CD14-positive monocyte (primary cell): Measurements from ENCODE around the gene GNB5. TPM values are rescaled to one million over a fixed set of nuclear protein-coding genes. Genes with fewer than 3 reads are reported as not detected.

Source experiments
- DNase-seq, 3 donors: peaks; one replicate each; pipeline ENCODE4 v3.0.0-alpha.2; 2011 to 2022
- H2AFZ ChIP-seq: 2 replicates; pipeline ENCODE4 v1.6.0; 2012; ENCODE audit warnings: mild to moderate bottlenecking, low read depth, low read length, inconsistent platforms; ENCODE audit not compliant: insufficient read depth, poor library complexity, severe bottlenecking
- H3K27ac ChIP-seq, 2 donors: 1 replicate in 1 of 2; 2 replicates in 1 of 2; pipeline ENCODE4 v1.5.1; 2012 to 2013; ENCODE audit warnings: low read length in 2 of 2, control low read depth in 1 of 2, inconsistent platforms in 1 of 2, low read depth in 1 of 2, mild to moderate bottlenecking in 1 of 2
- H3K27me3 ChIP-seq, 2 donors: one replicate each; pipeline versions ENCODE4 v1.6.0 to v1.6.1; 2011 to 2013; ENCODE audit warnings: low read length in 2 of 2; ENCODE audit not compliant: control insufficient read depth in 2 of 2, insufficient read depth in 2 of 2
- H3K36me3 ChIP-seq, 2 donors: replicated peaks in 1 of 2; 1 replicate in 1 of 2; 2 replicates in 1 of 2; pipeline versions ENCODE4 v1.5.1 to v1.6.1; 2012 to 2013; ENCODE audit warnings: low read length in 2 of 2, control low read depth in 1 of 2, inconsistent platforms in 1 of 2, mild to moderate bottlenecking in 1 of 2; ENCODE audit not compliant: insufficient read depth in 2 of 2, control insufficient read depth in 1 of 2
- H3K4me1 ChIP-seq, 2 donors: 1 replicate in 1 of 2; 2 replicates in 1 of 2; pipeline versions ENCODE4 v1.5.1 to v1.6.1; 2012 to 2013; ENCODE audit warnings: low read length in 2 of 2, control low read depth in 1 of 2, inconsistent platforms in 1 of 2, mild to moderate bottlenecking in 1 of 2, moderate library complexity in 1 of 2; ENCODE audit not compliant: insufficient read depth in 2 of 2, control insufficient read depth in 1 of 2
- H3K4me2 ChIP-seq: replicated peaks from 2 replicates; pipeline ENCODE3; 2012; ENCODE audit warnings: low read length, moderate library complexity, mild to moderate bottlenecking; ENCODE audit not compliant: poor library complexity, severe bottlenecking; ENCODE audit errors: extremely low read depth
- H3K4me3 ChIP-seq, 3 experiments: fragments of 200-600 bp in 1 of 3; sonication (generic) in 1 of 3; replicated peaks in 1 of 3; 1 replicate in 2 of 3; 2 replicates in 1 of 3; pipeline ENCODE4 v1.5.1; 2011 to 2013; ENCODE audit warnings: low read length in 3 of 3, mild to moderate bottlenecking in 3 of 3, control low read depth in 2 of 3, low read depth in 2 of 3, inconsistent platforms in 1 of 3, moderate library complexity in 1 of 3
- H3K79me2 ChIP-seq: 2 replicates; pipeline ENCODE4 v1.6.0; 2012; ENCODE audit warnings: mild to moderate bottlenecking, control low read depth, inconsistent platforms, low read length, moderate library complexity; ENCODE audit not compliant: insufficient read depth
- H3K9ac ChIP-seq: 2 replicates; pipeline ENCODE4 v1.6.0; 2017; ENCODE audit warnings: low read length, mild to moderate bottlenecking; ENCODE audit not compliant: insufficient read depth, poor library complexity, severe bottlenecking
- H3K9me3 ChIP-seq, 2 donors: replicated peaks in 1 of 2; 1 replicate in 1 of 2; 2 replicates in 1 of 2; pipeline versions ENCODE4 v1.5.1 to v1.6.1; 2012 to 2013; ENCODE audit warnings: low read length in 2 of 2, control low read depth in 1 of 2; ENCODE audit not compliant: control insufficient read depth in 1 of 2, insufficient read depth in 1 of 2
- H4K20me1 ChIP-seq: 2 replicates; pipeline ENCODE4 v1.6.0; 2012; ENCODE audit warnings: mild to moderate bottlenecking, low read length, control low read depth, moderate library complexity; ENCODE audit not compliant: insufficient read depth
- H3K27ac Mint-ChIP-seq, 7 donors: one replicate each; pipeline ENCODE4 v1.8.0; 2020; ENCODE audit warnings: mild to moderate bottlenecking in 7 of 7, mixed read lengths in 7 of 7, moderate library complexity in 6 of 7, inconsistent platforms in 2 of 7
- H3K27me3 Mint-ChIP-seq, 3 donors: one replicate each; pipeline ENCODE4 v1.8.0; 2021 to 2022; ENCODE audit warnings: low read depth in 3 of 3, mild to moderate bottlenecking in 3 of 3, mixed read lengths in 3 of 3, moderate library complexity in 3 of 3, inconsistent platforms in 1 of 3
- H3K36me3 Mint-ChIP-seq, 2 donors: one replicate each; pipeline ENCODE4 v1.8.0; 2020; ENCODE audit warnings: mixed read lengths in 2 of 2, inconsistent platforms in 1 of 2, mild to moderate bottlenecking in 1 of 2
- H3K4me1 Mint-ChIP-seq: one replicate; pipeline ENCODE4 v1.8.0; 2020; ENCODE audit warnings: mild to moderate bottlenecking, mixed read lengths
- H3K4me3 Mint-ChIP-seq, 2 donors: one replicate each; pipeline ENCODE4 v1.8.0; 2020; ENCODE audit warnings: mild to moderate bottlenecking in 2 of 2, mixed read lengths in 2 of 2, moderate library complexity in 1 of 2
- H3K9me3 Mint-ChIP-seq, 7 donors: one replicate each; pipeline ENCODE4 v1.8.0; 2020 to 2022; ENCODE audit warnings: mixed read lengths in 7 of 7, mild to moderate bottlenecking in 6 of 7, moderate library complexity in 6 of 7, inconsistent platforms in 2 of 7
- WGBS: methylation state at CpG from one replicate; pipeline ENCODE4 v1.1.5; 2013; ENCODE audit warnings: missing lambda C conversion rate; ENCODE audit not compliant: insufficient coverage; 5-methylcytosine and 5-hydroxymethylcytosine counted together
- intact Hi-C, 2 donors: fragments of 100-400 bp; cut with micrococcal nuclease; formaldehyde crosslinking; loops; one replicate each; pipeline versions ENCODE4 v1.15.0 to v1.15.1; 2023
- polyA plus RNA-seq, 3 donors: library from polyadenylated mRNA; depleted of rRNA in 1 of 3; unstranded in 2 of 3; stranded (reverse) in 1 of 3; fragments of 300-500 nt in 2 of 3; fragments of >200 nt in 1 of 3; fragmentation: Illumina TruSeq in 2 of 3; gene quantifications; 1 replicate in 2 of 3; 2 replicates in 1 of 3; pipeline ENCODE4 v1.2.3, GENCODE V29; 2012 to 2021
- TF ChIP-seq, protein P1 (sequence below): fragments of 200-600 bp; IDR thresholded peaks from one replicate; pipeline ENCODE4 v1.8.0; 2022; ENCODE audit warnings: antibody characterized with exemption, mild to moderate bottlenecking

GNB5 gene
- polyA plus RNA-seq, 3 donors, result 3.1 to 5.4 (median 4.3) TPM

GRCh38 chr15:52148403-52148802 lies 42.8 kb downstream of the GNB5 start:
- Mint-ChIP-seq H3K4me1 (no peaks in the 10 kb centered on the region), H3K9me3 (peaks cover 0 to 4% (median 0%) of the 10 kb centered on the region in 7 donors), H3K27ac (peak overlapping the region in 2 of 7 donors; percentile 41 to 50), H3K36me3 (peaks cover 4 to 5% of the 10 kb centered on the region in 2 donors), H3K4me3 (no peak overlapping the region), H3K27me3 (peaks cover 2 to 6% (median 3%) of the 10 kb centered on the region in 3 donors)
- intact Hi-C loops, result no loop called here
- Histone ChIP-seq H3K4me2 (no peak overlapping the region), H3K27me3 (no peaks in the 10 kb centered on the region), H2AFZ (no peak overlapping the region), H3K36me3 (no peaks in the 10 kb centered on the region), H3K9ac (no peak overlapping the region), H3K27ac (no peak overlapping the region), H3K4me1 (no peaks in the 10 kb centered on the region), H3K9me3 (no peaks in the 10 kb centered on the region), H3K4me3 (no peak overlapping the region), H4K20me1 (no peaks in the 10 kb centered on the region), H3K79me2 (no peaks in the 10 kb centered on the region)
- TF ChIP-seq, protein P1, sequence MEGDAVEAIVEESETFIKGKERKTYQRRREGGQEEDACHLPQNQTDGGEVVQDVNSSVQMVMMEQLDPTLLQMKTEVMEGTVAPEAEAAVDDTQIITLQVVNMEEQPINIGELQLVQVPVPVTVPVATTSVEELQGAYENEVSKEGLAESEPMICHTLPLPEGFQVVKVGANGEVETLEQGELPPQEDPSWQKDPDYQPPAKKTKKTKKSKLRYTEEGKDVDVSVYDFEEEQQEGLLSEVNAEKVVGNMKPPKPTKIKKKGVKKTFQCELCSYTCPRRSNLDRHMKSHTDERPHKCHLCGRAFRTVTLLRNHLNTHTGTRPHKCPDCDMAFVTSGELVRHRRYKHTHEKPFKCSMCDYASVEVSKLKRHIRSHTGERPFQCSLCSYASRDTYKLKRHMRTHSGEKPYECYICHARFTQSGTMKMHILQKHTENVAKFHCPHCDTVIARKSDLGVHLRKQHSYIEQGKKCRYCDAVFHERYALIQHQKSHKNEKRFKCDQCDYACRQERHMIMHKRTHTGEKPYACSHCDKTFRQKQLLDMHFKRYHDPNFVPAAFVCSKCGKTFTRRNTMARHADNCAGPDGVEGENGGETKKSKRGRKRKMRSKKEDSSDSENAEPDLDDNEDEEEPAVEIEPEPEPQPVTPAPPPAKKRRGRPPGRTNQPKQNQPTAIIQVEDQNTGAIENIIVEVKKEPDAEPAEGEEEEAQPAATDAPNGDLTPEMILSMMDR, result no peak
- DNase-seq, result no peak
- 93% methylated on average over 3 of the region's 5 CpGs for WGBS

DNA sequence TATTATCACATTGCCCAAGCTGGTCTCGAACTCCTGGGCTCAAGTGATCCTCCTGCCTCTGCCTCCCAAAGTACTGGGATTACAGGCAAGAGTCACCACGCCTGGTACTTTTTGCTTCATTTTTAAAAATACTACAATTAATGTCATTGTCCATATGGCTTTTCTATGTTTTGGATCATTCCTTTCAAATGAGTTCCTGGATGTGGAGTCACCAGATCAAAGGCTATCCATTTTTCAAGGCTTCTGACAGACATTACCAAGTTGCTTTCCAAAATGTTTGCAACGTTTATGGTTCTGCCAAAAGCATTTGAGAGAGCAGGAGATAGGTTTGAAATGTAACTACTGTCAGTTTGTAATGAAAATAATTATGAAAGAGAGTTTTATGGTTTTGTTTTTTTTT lies 44.4 kb downstream of the GNB5 start:
- WGBS, result 100% methylated on average over 2 of the region's 3 CpGs
- H3K36me3 Mint-ChIP-seq, result peaks cover 0 to 5% of the 10 kb centered on the region in 2 donors
- no peak for DNase-seq
- H3K9ac ChIP-seq, result no peak overlapping the region
- H2AFZ ChIP-seq, result no peak overlapping the region
- peaks cover 2 to 6% (median 3%) of the 10 kb centered on the region in 3 donors for H3K27me3 Mint-ChIP-seq
- H3K27me3 ChIP-seq, result no peaks in the 10 kb centered on the region
- H3K4me1 ChIP-seq, result no peaks in the 10 kb centered on the region
- no peaks in the 10 kb centered on the region for H3K9me3 ChIP-seq
- no peak overlapping the region for H3K27ac Mint-ChIP-seq
- no peaks in the 10 kb centered on the region for H3K36me3 ChIP-seq
- no peaks in the 10 kb centered on the region for H3K4me1 Mint-ChIP-seq
- intact Hi-C loops, result no loop called here
- H3K4me2 ChIP-seq, result no peak overlapping the region
- peaks cover 0 to 4% (median 0%) of the 10 kb centered on the region in 7 donors for H3K9me3 Mint-ChIP-seq
- H4K20me1 ChIP-seq, result no peaks in the 10 kb centered on the region
- H3K27ac ChIP-seq, result no peak overlapping the region
- no peak overlapping the region for H3K4me3 Mint-ChIP-seq
- H3K79me2 ChIP-seq, result no peaks in the 10 kb centered on the region
- no peak overlapping the region for H3K4me3 ChIP-seq
- TF ChIP-seq, protein P1, result no peak
